Keratinocyte (primary cell): ENCODE results near the gene KRT35. TPM values are rescaled to one million over a fixed set of nuclear protein-coding genes. Genes with fewer than 3 reads are reported as not detected.

Source experiments
- DNase-seq: peaks from one replicate; pipeline ENCODE4 v3.0.0-alpha.2; 2011; ENCODE audit warnings: low read depth, missing footprints, low spot score
- FAIRE-seq: peaks from 2 replicates; lab custom pipeline; 2011; peaks lifted over from hg19 to GRCh38; lab: Jason Lieb, UNC
- H2AFZ ChIP-seq: 2 replicates; pipeline ENCODE4 v1.6.0; 2012; ENCODE audit warnings: low read length, control low read depth, inconsistent platforms; ENCODE audit not compliant: control insufficient read depth
- H3K27ac ChIP-seq: 2 replicates; pipeline ENCODE4 v1.5.1; 2011; ENCODE audit warnings: low read length; ENCODE audit not compliant: control insufficient read depth, insufficient read depth
- H3K27me3 ChIP-seq: 3 replicates; pipeline ENCODE4 v1.6.0; 2011; ENCODE audit warnings: low read length; ENCODE audit not compliant: control insufficient read depth, insufficient read depth; ENCODE audit errors: extremely low read depth
- H3K36me3 ChIP-seq, 2 experiments: 2 replicates in 1 of 2; 3 replicates in 1 of 2; pipeline ENCODE4 v1.5.1; 2011; ENCODE audit warnings: low read length in 2 of 2, mild to moderate bottlenecking in 1 of 2; ENCODE audit not compliant: control insufficient read depth in 2 of 2, insufficient read depth in 2 of 2; ENCODE audit errors: extremely low read depth in 1 of 2
- H3K4me1 ChIP-seq: 3 replicates; pipeline ENCODE4 v1.5.1; 2011; ENCODE audit warnings: low read length; ENCODE audit not compliant: control insufficient read depth, insufficient read depth; ENCODE audit errors: extremely low read depth
- H3K4me2 ChIP-seq: 3 replicates; pipeline ENCODE4 v1.6.0; 2011; ENCODE audit warnings: low read depth, low read length; ENCODE audit not compliant: control insufficient read depth, insufficient read depth; ENCODE audit errors: extremely low read depth
- H3K4me3 ChIP-seq, 3 experiments: fragments of 200-600 bp in 1 of 3; sonication (generic) in 1 of 3; 2 replicates in 2 of 3; 3 replicates in 1 of 3; pipeline ENCODE4 v1.5.1; 2011 to 2016; ENCODE audit warnings: low read length in 3 of 3, mild to moderate bottlenecking in 3 of 3, control low read depth in 2 of 3, inconsistent platforms in 1 of 3, low read depth in 1 of 3, mixed read lengths in 1 of 3, mixed run types in 1 of 3, moderate library complexity in 1 of 3; ENCODE audit not compliant: control insufficient read depth in 2 of 3, insufficient read depth in 2 of 3; ENCODE audit errors: extremely low read depth in 1 of 3
- H3K79me2 ChIP-seq: 2 replicates; pipeline ENCODE4 v1.6.0; 2012; ENCODE audit warnings: low read length; ENCODE audit not compliant: control insufficient read depth, insufficient read depth
- H3K9ac ChIP-seq: 3 replicates; pipeline ENCODE4 v1.6.0; 2011; ENCODE audit warnings: low read length; ENCODE audit not compliant: control insufficient read depth, insufficient read depth; ENCODE audit errors: extremely low read depth
- H3K9me1 ChIP-seq: 3 replicates; pipeline ENCODE4 v1.6.0; 2011; ENCODE audit warnings: low read length; ENCODE audit not compliant: control insufficient read depth, insufficient read depth; ENCODE audit errors: extremely low read depth
- H3K9me3 ChIP-seq: 2 replicates; pipeline ENCODE4 v1.5.1; 2012; ENCODE audit warnings: low read depth, low read length; ENCODE audit not compliant: control insufficient read depth
- H4K20me1 ChIP-seq: 3 replicates; pipeline ENCODE4 v1.6.0; 2011; ENCODE audit warnings: low read length; ENCODE audit not compliant: control insufficient read depth, insufficient read depth; ENCODE audit errors: extremely low read depth
- CTCF ChIP-seq, 3 experiments: IDR thresholded peaks in 1 of 3; conservative IDR thresholded peaks in 1 of 3; optimal IDR thresholded peaks in 1 of 3; 2 replicates in 2 of 3; 3 replicates in 1 of 3; pipeline versions ENCODE3 to v1.5.1; 2011; ENCODE audit warnings: low read length in 3 of 3, mild to moderate bottlenecking in 3 of 3, moderate library complexity in 2 of 3, control low read depth in 1 of 3, inconsistent platforms in 1 of 3; ENCODE audit not compliant: insufficient read depth in 2 of 3; ENCODE audit errors: extremely low read depth in 1 of 3
- EZH2 ChIP-seq: IDR thresholded peaks from one replicate; pipeline ENCODE4 v1.6.1; 2012; ENCODE audit warnings: inconsistent platforms, mild to moderate bottlenecking, low read length, moderate library complexity
- dilution Hi-C: fragments of 300-500 bp; cut with MboI; formaldehyde crosslinking; loops from one replicate; pipeline ENCODE4 v1.7.0; 2020; ENCODE audit warnings: low sequenced_read_pairs; ENCODE audit not compliant: extremely low pct_ligation_motif_present
- polyA plus RNA-seq, 5 experiments: library from polyadenylated mRNA; depleted of rRNA in 3 of 5; stranded (reverse) in 3 of 5; stranded (forward) in 1 of 5; unstranded in 1 of 5; fragments of >200 nt; gene quantifications; 1 replicate in 1 of 5; 2 replicates in 3 of 5; 3 replicates in 1 of 5; pipeline versions ENCODE4 v1.2.1 to v1.2.3, GENCODE V29; 2011 to 2012; ENCODE audit warnings: missing spikeins in 2 of 5, low read depth in 1 of 5, low replicate concordance in 1 of 5

Gene KRT35
- polyA plus RNA-seq, 1 donor (not counting 4 experiments of a cell fraction or from before 2014, with no cell fraction given): not detected

- H3K9ac ChIP-seq: no peak overlapping the region
- no peaks in the 10 kb centered on the region for H3K36me3 ChIP-seq
- H3K4me1 ChIP-seq: peaks cover 29% of the 10 kb centered on the region
- no peak overlapping the region for H2AFZ ChIP-seq
- H3K9me1 ChIP-seq: peaks cover 2% of the 10 kb centered on the region
- no peaks in the 10 kb centered on the region for H3K27me3 ChIP-seq
- TF ChIP-seq CTCF (optimal IDR thresholded peaks at IDR 0.05 in 1 of 3, IDR thresholded peaks at IDR 0.05 in 1 of 3, conservative IDR thresholded peaks at IDR 0.05 in 1 of 3; ENCODE audit: extremely low read depth in 1 of 3, insufficient read depth in 2 of 3, low read length in 3 of 3): peak in 1 of 3 experiments; percentile 14
- TF ChIP-seq EZH2: no peak
- dilution Hi-C loops: no loop called here
- H3K4me3 ChIP-seq: no peak overlapping the region
- FAIRE-seq (peak; percentile 61), DNase-seq (no peak)
- no peak overlapping the region for H3K27ac ChIP-seq
- no peaks in the 10 kb centered on the region for H3K79me2 ChIP-seq
- H4K20me1 ChIP-seq: no peaks in the 10 kb centered on the region
- H3K4me2 ChIP-seq: no peak overlapping the region
- H3K9me3 ChIP-seq: no peaks in the 10 kb centered on the region
These were observed 29.5 kb upstream of the KRT35 start for GRCh38 chr17:41510251-41511065.

GRCh38 chr17:41507315-41507880, 26.4 kb upstream of the KRT35 start:
- H2AFZ ChIP-seq: no peak overlapping the region
- H3K9ac ChIP-seq: no peak overlapping the region
- no peak for DNase-seq
- no peaks in the 10 kb centered on the region for H3K79me2 ChIP-seq
- H3K4me2 ChIP-seq: peak overlapping the region; percentile 10
- H3K36me3 ChIP-seq: no peaks in the 10 kb centered on the region
- FAIRE-seq: peak; percentile 39
- peaks cover under 1% of the 10 kb centered on the region for H3K9me1 ChIP-seq
- no peaks in the 10 kb centered on the region for H3K27me3 ChIP-seq
- H4K20me1 ChIP-seq: no peaks in the 10 kb centered on the region
- TF ChIP-seq EZH2: no peak
- no peak for TF ChIP-seq CTCF (optimal IDR thresholded peaks at IDR 0.05 in 1 of 3, IDR thresholded peaks at IDR 0.05 in 1 of 3, conservative IDR thresholded peaks at IDR 0.05 in 1 of 3; ENCODE audit: extremely low read depth in 1 of 3, insufficient read depth in 2 of 3, low read length in 3 of 3)
- H3K4me3 ChIP-seq: no peak overlapping the region
- H3K4me1 ChIP-seq: peaks cover 14% of the 10 kb centered on the region
- no peak overlapping the region for H3K27ac ChIP-seq
- dilution Hi-C loops: no loop called here
- no peaks in the 10 kb centered on the region for H3K9me3 ChIP-seq
